Fibroblast of peridontal ligament (primary cell): ENCODE measurements around the gene CERK.
"Not testable (repeated sequence)": the region's sequence is repeated elsewhere in the genome, so short reads cannot be mapped to it uniquely, and the experiment has no call there.

Source experiments
- DNase-seq: peaks from one replicate; pipeline ENCODE4 v3.0.0-alpha.2; 2010; ENCODE audit errors: extremely low read depth

CERK gene, protein sequence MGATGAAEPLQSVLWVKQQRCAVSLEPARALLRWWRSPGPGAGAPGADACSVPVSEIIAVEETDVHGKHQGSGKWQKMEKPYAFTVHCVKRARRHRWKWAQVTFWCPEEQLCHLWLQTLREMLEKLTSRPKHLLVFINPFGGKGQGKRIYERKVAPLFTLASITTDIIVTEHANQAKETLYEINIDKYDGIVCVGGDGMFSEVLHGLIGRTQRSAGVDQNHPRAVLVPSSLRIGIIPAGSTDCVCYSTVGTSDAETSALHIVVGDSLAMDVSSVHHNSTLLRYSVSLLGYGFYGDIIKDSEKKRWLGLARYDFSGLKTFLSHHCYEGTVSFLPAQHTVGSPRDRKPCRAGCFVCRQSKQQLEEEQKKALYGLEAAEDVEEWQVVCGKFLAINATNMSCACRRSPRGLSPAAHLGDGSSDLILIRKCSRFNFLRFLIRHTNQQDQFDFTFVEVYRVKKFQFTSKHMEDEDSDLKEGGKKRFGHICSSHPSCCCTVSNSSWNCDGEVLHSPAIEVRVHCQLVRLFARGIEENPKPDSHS

DNA sequence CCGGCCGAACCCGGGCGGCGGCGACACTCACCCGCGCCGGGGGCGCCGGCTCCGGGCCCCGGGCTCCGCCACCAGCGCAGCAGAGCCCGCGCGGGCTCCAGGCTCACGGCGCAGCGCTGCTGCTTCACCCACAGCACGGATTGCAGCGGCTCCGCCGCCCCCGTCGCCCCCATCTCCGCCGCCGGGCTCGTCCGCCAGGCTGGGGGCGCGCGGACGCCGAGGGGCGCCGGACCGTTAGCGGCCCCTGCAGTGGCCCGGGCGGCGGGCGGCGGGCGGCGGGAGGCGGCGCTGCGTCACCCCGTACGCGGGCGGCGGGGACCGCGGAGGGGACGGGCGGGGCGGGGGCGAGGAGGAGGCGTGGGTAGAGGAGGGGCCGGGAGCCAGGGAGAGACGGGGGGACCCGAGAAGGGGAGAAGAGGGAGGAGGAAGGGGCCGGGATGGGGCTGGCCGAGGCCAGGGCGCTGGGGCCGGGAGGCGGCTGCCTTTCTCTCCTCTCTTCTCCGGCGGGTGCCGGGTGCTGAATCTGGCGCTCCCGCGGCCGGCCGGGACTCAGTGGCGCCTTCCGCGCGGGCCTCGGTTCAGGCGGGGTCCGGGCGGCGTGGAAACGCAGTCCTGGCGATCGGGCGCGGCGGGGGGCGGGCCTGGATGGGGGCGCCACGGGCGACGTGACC, at the start of gene CERK:
Gene CERK (minus strand): TSS at position 277 of the 671 bp plus-strand sequence. CDS start 104 bp downstream, at position 173.
- peak; percentile 47 for DNase-seq

DNA sequence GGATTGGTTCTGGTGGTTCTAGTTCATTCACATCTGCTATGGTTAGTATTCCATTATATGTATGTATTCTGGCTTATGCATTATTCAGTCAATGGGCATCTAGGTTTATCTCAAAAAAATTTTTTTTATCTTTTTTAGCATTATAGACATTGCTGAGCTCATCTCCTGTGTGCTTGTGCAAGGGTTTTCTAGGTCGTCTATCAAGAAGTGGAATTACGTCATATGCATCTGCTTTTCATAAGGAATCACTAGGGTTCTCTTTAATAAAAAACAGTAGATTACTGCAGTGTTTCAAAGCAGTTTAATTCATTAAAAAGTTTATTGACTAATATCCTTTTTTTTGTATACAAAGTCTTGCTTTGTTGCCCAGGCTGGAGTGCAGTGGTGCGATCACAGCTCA, 45.7 kb upstream of the CERK start:
- peak; percentile 43 for DNase-seq

DNA sequence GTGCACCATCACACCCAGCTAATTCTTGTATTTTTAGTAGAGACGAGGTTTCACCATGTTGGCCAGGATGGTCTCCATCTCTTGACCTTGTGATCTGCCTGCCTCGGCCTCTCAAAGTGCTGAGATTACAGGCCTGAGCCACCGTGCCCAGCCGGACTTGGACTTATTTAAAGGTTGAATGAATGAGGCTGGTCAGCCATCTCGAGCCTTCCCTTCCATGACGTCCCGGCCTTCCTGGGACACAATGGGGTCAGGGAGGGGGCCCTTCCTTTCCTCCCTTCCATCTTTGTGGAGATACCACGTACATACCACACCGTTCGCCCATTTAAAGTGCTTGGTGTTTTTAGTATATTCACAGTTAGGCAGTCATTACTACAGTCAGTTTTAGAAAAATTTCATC, 44.1 kb upstream of the CERK start:
- DNase-seq = not testable (repeated sequence)

DNA sequence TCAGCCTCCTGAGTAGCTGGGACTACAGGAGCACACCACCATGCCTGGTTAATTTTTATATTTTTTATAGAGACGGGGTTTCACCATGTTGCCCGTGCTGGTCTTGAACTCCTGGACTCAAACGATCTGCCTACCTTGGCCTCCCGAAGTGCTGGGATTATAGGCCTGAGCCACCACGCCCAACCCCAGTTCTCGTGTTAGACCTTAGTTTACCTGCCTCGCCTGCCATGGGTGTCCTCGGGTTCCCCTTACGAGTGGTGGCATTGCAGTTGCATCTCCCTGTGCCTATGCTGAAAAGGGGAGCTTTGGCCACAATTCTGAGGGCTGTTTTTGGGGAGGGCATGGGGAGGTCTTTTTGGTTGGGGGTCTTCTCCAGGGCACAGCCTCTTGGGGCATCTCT, 43.2 kb upstream of the CERK start:
- no peak for DNase-seq

DNA sequence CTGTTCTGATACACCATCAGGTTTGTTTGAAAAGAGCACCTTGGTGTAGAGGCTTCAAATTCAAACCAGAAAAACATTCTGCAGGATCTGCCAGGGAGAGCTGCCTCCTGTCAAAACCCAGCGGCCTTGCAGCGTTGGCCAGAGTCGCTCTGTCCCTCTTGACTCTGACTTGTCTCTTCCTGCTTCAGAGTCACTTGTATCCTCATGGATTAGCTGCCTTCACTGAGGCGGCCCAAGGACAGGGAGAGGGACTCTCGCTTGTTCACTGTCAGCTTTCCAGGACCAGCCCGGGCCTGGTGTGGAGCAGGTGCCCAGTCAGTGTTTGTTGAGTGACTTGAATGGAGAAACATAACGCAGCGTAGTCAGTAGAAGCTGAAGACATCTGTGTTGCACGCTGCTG, 42.4 kb upstream of the CERK start:
- DNase-seq = no peak

DNA sequence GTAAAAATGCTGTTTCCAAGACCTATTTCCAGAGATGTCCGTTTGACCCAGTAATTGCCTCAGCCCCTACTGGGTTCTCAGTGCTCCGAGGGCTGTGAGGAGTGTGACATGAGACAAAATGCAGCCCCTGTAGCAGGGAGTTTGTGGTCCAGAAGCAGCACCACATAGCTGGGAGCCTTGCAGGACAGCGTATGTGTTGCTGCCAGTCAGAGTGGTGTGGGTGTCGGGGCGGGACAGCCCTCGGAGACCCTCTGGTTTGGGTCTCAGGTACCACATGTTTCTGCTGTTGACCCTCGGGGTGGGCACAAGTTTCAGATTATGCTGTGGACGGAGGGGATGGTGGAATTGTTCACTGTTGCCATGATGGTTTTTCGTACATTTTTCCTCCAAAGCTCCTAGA, 41.6 kb upstream of the CERK start:
- no peak for DNase-seq

DNA sequence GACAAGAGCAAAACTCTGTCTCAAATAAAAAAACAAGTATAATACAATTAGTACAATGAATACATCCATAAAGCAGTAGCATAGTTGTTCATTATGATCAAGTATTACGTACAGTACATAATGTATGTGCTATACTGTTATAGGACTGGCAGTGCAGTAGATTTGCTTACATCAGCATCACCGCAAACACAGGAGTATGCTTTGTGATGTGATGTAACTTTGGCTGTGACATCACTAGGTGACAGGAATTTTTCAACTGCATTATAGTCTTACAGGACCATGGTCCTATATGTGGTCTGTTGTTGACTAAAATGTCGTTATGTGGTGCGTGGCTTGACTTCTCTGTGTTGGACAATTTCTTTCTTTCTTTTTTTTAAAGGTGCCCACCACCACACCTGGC, 41.0 kb upstream of the CERK start:
- DNase-seq = no peak

DNA sequence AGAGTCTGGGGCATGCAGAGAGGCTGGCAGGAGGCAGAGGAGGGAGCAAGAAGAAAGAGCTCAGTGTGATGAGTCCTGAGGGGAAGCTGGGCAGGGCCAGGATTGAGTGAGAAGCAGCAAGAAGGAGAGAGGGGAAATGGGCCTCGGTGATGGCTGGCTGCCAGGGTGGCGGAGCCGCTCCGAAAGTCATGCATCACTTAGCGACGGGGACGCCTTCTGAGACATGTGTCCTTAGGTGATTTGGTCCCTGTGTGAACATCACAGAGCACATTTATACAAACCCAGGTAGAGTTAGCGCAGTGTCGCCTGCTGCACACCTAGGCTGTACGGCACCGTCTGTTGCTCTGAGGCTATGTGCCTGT, 39.5 kb upstream of the CERK start:
- no peak for DNase-seq

DNA sequence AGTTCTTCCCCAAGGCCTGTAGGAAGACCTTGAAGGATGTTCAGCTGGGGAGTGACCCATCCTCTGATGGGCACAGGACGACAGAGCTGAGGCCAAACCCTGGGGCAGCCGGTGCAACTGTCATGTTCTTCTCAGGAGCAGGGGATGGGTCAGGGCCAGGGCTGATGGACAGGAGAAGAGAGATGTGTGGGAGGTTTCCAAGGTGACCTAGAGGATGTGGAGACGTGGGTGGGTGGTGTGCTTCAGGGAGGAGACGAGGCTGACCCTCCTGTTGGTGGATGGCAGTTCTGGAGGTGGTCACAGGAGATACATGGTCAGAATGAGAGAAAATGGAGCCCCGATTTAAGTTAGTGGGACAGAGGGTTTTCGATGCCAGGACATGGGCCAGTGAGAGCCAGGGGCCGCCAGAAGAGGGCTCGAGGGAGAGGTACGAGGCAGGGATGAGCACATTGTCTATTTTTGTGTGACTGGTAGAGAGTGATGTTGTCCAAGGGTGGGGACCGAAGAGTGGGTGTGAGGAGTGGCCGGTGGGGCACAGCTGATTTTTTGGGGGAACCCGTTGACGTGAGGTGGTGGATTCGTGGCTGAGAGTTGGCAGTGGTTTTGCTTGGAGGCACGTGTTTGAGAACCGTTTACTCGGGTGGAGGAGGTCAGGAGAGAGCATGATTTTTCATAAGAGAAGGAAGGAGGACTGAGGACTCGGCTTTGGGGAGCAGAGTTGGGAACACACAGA, 39.0 kb upstream of the CERK start:
- no peak for DNase-seq

DNA sequence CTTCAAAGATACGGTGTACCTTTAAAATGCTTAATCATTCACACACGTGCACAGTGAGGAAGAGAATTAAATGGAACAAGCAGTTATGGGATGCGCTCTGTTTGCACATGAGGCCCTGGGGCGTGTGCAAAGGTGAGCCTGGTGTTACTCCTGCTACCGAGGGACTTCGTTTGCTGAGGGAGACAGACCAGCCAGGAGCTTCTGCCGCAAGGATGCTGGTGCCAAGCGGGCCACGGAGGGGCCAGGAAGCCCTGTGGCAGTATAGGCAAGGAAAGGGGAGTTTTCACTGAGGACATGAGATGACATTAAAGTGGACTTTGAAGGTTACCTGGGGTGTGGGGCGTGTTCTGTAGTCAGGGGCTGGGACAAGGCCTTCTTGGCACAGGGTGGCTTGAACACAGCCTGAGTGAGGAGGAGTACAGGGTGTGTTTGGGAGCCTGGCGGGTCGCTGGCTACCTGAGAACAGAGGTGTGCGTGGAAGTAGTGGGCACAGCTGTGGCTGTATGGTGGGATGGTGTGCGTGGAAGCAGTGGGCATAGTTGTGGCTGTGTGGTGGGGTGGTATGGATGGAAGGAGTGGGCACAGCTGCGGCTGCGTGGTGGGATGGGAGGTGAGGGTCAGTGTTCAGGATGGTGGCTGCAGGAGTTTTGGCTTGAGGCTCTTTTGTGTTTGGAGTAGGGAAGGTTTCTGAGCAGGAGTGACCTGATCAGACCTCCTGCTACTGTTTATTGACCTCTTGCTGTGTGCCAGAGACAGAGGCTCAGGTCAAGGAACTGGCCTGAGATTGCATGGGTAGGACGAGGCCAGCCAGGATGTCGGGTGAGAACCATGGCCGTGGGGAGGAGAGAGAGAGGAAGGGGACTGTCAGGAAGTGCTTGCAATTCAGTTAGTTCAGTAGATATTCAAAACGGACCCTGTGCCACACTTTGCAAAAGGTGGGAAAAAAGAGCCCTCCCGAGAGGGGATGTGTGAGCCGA, 38.1 kb upstream of the CERK start:
- no peak for DNase-seq

DNA sequence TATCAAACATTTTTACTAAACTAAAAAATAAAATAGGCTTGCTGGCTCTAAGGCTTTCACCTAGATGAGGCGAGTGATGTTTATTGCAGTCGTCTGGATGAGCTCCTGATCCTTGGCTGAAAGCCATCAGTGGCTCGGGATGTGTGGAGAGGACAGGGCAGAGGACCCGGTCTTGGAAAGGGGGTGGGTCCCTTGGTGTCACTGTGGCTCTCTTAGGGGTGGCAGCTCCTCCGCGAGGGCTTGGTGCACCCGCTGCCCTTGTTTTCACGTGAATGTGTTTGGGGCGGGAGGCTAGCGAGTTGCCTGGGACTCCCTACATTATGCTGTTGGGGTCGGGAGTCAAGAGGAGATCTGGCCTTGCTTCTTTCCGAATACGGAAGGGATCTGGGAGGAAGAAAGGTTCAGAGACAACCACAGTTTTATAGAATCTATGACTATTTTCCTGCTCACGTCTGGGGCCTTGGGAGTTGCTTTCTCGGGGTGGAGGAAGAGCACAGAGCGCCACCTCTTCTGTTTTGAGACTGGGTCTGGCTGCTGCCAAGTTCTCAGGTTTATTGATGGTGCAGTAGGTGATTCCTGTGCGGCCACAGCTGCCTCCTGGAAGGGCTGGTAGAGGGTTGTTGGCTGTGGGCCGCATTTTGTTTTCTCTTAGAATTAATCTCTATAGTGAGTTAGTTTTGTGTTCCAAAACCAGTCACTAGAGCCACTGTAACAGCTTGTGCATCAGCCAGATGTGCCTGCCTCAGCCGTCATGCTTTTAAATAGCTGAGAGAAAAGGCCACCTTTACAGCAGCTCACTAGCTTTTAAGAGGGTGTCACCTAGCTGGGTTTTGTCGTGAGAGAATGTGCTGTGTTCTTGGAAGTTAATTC, 37.2 kb upstream of the CERK start:
- DNase-seq = no peak

DNA sequence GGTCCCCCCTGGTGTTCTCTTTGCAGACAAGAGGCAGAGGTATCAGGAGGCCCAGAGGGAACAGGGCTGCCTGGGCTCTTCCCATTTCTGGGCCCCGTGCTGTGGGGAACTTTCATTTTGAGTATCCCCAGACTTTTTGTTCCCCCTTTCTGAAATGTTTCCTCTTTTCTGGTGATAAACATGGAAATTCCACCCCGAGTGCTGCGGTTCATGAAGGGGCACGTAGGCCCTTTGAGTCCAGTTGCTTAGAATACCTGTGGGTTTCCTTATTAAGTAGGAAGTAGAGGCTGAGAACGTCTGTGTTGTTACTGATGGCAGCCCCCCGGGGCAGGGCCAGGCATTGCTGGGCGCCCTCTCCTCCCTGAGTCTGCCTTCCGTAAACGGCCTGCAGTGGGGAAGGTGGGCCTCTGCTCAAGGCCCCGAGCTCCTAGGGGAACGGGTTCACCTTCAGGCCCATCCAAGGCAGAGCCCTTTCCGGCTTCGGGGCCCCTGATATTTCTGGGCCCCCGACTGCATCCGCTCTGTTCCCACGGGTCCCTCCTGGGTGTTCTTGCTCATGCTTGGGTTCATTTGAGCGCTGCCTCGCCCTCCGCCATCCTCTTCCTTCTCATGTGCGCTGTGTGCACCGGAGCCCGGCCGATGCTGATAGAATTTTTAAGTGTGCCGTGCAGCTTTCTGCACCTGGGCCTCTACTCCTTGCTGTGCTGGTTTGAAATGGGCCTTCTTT, 36.4 kb upstream of the CERK start:
- no peak for DNase-seq

DNA sequence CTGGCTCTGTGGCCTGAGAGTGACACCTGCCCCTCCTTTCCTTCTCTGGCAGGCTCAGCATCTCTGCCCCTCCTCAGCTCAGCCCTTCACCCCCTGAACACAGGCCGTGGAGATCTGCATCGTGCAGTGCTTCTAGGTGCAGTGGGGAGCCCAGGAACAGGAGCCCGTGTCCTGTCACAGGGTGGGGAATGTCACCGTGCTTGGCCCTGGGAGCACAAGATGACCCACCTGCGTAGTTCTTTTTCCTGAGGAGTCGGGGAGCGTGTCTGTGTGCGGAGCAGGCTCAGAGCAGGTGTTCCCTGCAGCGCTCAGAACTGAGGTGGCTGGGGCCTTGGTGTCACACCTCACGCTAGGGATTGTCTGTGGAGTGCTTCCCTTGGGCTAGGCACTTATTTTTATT, 35.0 kb upstream of the CERK start:
- no peak for DNase-seq

DNA sequence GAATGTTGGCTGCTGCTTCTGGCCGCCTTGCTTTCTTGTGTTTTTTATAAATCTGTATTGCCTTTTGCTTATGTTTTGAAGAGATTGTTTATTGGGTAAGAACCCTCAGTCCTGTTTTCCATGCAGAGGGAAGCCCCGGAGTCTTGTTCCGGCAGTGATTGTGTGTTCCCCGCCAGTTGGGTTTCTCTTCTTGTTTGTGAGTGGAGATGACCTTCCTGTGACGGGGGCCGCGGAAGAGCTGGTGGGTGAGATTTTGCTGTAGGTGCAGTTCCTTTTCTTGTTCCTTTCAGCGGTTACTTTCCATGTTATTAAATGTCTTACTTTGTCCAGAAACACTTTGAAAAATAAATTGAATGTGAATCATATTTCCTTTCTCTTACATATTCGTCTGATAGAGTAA, 32.7 kb upstream of the CERK start:
- no peak for DNase-seq

DNA sequence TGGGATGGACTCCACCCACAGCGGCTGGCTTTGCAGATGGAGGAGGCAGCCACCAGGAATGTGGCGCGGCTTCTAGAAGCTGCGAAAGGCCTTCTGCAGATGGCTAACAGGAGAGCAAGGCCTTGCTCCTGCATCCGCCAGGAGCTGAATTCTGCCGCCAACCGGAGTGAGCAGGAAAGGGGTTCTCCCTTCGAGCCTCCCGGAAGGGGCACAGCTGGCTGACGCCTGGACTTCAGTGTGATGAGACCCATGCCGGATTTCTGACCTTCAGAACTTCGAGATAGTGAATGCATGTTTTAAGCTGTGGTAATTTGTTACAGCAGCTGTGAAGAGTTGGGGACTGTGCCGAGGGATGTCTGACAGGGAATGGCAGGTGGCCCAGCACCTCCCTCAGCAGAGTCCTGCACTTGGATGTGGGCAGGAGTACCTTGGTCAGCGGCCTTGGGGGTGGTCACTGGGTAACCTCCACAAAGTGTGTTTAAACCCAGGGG, 32.1 kb upstream of the CERK start:
- DNase-seq = no peak

DNA sequence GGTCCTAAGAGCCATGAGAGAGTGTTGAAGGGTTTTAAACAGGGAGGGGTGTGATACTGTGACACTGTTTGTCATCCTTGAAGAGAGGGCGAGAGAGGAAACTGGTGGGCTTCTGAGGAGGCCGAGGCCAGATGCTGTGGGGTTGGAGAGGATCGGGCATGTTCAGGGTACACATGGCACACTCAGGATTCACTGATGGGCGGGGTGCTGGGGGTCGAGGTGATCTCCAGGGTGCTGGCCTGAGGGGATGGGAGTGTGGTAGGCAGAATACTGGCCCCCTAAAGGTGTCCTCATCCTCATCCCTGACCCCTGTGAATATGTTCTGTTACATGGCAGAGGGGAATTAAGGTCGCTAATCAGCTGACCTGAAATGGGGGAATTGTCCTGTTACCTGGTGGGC, 31.7 kb upstream of the CERK start:
- DNase-seq = no peak

DNA sequence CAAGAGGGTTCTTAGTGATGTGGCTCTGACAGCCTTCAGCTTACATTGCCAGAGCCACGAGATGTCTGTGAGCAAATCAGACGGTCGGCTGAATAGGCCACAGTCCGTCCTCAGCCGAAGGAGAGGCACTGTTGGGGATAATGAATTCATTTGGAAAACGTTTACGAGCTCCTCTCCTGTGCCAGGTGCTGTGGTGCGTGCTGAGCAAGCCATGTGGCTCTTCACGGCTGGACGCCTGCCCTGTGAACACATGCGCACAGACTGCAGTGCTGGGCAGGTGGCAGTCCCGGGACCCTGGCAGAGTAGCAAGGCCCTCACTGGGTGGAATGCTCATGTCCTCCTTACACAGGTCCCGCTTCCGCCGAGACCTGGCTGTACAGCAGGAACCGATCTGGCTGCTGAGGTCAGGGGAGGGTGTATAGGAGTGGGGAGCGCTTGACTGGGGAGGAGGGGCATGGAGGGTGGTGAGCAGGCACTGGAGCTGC, 31.2 kb upstream of the CERK start:
- DNase-seq = no peak

DNA sequence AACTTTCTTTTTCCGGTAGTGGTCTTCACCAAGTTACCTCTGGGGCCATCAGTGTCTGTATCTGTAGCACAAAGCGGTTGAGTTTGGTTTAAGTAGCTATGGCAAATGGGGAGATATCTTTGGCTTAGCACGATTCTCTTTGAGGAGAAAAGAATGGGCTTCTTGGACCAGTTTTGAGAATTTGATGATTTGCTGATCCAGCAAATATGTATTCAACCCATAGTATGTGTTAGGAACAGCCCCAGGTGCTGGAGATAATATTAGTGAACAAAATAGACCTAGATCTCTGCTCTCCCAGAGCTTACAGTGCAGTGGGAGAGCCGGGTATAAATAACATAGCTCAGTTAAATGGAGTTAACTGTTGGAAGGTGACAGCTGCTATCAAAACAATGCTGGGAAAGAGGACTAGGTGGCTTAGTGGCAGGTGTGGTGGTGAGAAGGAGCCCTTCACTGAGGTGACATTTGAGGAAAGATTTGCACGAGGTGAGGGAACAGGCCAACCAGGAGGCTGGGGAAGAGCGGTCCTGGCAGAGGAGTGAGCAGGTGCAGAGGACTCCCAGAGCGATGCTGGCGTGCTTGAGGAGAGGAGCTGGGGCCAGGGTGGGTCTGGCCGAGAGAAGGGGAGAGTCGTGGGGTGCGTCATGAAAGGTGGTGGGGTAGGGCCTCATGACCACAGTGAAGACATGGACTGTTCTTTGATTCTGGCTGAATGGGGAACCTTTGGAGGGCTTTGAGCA, 29.4 kb upstream of the CERK start:
- DNase-seq = no peak

DNA sequence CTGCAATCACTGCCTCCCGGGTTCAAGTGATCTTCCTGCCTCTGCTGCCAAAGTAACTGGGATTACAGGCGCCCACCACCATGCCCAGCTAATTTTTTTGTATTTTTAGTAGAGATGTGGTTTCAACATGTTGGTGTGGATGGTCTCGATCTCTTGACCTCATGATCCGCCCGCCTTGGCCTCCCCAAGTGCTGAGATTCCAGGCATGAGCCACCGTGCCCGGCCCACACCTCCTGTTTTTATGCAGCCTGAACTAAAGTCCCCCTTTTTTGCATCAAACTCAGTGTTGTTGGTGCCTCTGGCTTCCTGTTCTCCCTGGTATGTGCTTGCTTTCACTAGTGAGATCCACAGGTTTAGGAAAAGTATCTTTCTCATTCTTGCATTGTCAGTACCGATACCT, 28.6 kb upstream of the CERK start:
- DNase-seq = no peak
